ENCODE data around the gene GPR158.
"Not testable (repeated sequence)": the region's sequence is repeated elsewhere in the genome, so short reads cannot be mapped to it uniquely, and the experiment has no call there.

The GPR158 gene

GRCh38 chr10:25300073-25300472 lies 125.3 kb downstream of the GPR158 start:
- DNase-seq (ENCODE audit: low read depth in 3 of 3, low spot score in 1 of 3) = no peak

- no peak for DNase-seq (ENCODE audit: low read depth in 3 of 3, low spot score in 1 of 3)
Measured at GRCh38 chr10:25304606-25305005, 129.8 kb downstream of the GPR158 start.

- DNase-seq (ENCODE audit: low read depth in 3 of 3, low spot score in 1 of 3) = no peak
Measured at GRCh38 chr10:25306386-25306785, 131.6 kb downstream of the GPR158 start.

GRCh38 chr10:25308278-25308677 lies 133.5 kb downstream of the GPR158 start:
- no peak for DNase-seq (ENCODE audit: low read depth in 3 of 3, low spot score in 1 of 3)

- not testable (repeated sequence) for DNase-seq (ENCODE audit: low read depth in 3 of 3, low spot score in 1 of 3)
Measured at GRCh38 chr10:25317596-25318211, 142.9 kb downstream of the GPR158 start.

- DNase-seq (ENCODE audit: low read depth in 3 of 3, low spot score in 1 of 3) = no peak
Measured at GRCh38 chr10:25327273-25327672, 152.5 kb downstream of the GPR158 start.

- no peak for DNase-seq (ENCODE audit: low read depth in 3 of 3, low spot score in 1 of 3)
Measured at GRCh38 chr10:25328361-25328760, 153.6 kb downstream of the GPR158 start.

GRCh38 chr10:25329587-25329986 lies 154.8 kb downstream of the GPR158 start:
- not testable (repeated sequence) for DNase-seq (ENCODE audit: low read depth in 3 of 3, low spot score in 1 of 3)

GRCh38 chr10:25334445-25334844 lies 159.6 kb downstream of the GPR158 start:
- no peak for DNase-seq (ENCODE audit: low read depth in 3 of 3, low spot score in 1 of 3)

- no peak for DNase-seq (ENCODE audit: low read depth in 3 of 3, low spot score in 1 of 3)
Measured at GRCh38 chr10:25336330-25336729, 161.5 kb downstream of the GPR158 start.

- DNase-seq (ENCODE audit: low read depth in 3 of 3, low spot score in 1 of 3) = no peak
Measured at GRCh38 chr10:25338271-25338670, 163.5 kb downstream of the GPR158 start.

- no peak for DNase-seq (ENCODE audit: low read depth in 3 of 3, low spot score in 1 of 3)
Measured at GRCh38 chr10:25339966-25340365, 165.2 kb downstream of the GPR158 start.

GRCh38 chr10:25349520-25349919 lies 174.7 kb downstream of the GPR158 start:
- DNase-seq (ENCODE audit: low read depth in 3 of 3, low spot score in 1 of 3) = no peak

- no peak for DNase-seq (ENCODE audit: low read depth in 3 of 3, low spot score in 1 of 3)
Measured at GRCh38 chr10:25356609-25357008, 181.8 kb downstream of the GPR158 start.

- no peak for DNase-seq (ENCODE audit: low read depth in 3 of 3, low spot score in 1 of 3)
Measured at GRCh38 chr10:25357269-25357668, 182.5 kb downstream of the GPR158 start.

GRCh38 chr10:25382029-25382810 lies 207.4 kb downstream of the GPR158 start:
- DNase-seq (ENCODE audit: low read depth in 3 of 3, low spot score in 1 of 3) = no peak

GRCh38 chr10:25382901-25383300 lies 208.1 kb downstream of the GPR158 start:
- DNase-seq (ENCODE audit: low read depth in 3 of 3, low spot score in 1 of 3) = not testable (repeated sequence)

GRCh38 chr10:25383686-25384085 lies 208.9 kb downstream of the GPR158 start:
- no peak for DNase-seq (ENCODE audit: low read depth in 3 of 3, low spot score in 1 of 3)

GRCh38 chr10:25384618-25385017 lies 209.8 kb downstream of the GPR158 start:
- no peak for DNase-seq (ENCODE audit: low read depth in 3 of 3, low spot score in 1 of 3)

- DNase-seq (ENCODE audit: low read depth in 3 of 3, low spot score in 1 of 3) = no peak
Measured at GRCh38 chr10:25388188-25388861, 213.5 kb downstream of the GPR158 start.

- no peak for DNase-seq (ENCODE audit: low read depth in 3 of 3, low spot score in 1 of 3)
Measured at GRCh38 chr10:25388862-25389206, 214.0 kb downstream of the GPR158 start.

GRCh38 chr10:25390733-25391132 lies 215.9 kb downstream of the GPR158 start:
- DNase-seq (ENCODE audit: low read depth in 3 of 3, low spot score in 1 of 3) = no peak

Measured in stimulated activated CD4-positive, alpha-beta T cell treated with anti-CD3 and anti-CD28 coated beads, TNF-alpha, amount 100 ng/mL, for 1 hour (primary cell).